ENCODE measurements around the gene MYL5.
A peak's percentile ranks its signal among the peaks of the same experiment; 100 is the strongest.

MYL5 gene

DNA sequence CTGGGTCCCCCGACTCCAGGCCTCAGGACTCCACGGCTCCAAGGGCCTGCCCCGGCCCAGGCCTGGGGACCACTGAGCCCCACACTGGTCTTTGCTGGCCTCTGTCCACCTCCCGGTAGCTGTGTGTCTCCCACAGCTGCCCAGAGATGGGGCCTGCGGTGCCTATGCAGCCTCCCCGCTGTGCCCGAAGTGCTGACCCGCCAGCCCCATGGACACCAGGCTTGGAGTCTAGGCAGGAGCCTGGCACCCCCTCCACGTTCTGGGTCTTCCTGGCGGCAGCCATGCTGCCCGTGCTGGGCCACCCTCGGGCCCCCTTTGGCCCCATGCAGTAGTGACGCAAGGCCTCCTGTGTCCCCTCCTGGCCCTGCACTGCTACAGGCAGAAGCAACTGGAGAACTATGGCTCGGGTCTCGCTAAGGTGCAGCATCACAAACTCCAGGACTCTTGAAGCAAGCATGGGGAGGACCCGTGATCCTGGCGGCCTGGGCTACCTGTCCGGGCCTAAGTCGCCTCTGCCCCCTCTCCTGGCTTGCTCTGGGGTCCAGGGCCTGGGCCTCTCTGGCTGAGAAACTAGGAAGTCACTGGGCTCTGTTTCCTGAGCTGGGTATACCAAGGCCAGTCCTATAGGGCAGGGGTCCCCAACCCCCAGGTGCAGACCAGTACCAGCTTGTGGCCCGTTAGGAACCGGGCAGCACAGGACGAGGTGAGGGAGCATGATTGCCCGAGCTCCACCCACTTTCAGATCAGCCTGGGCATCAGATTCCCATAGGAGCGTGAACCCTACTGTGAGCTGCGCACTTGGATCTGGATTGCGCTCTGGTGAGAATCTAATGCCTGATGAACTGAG, 917 bp downstream of the MYL5 start:
- no peak for DNase-seq

GRCh38 chr4:675980-676870, 1.9 kb downstream of the MYL5 start:
- no peak for DNase-seq

GRCh38 chr4:676871-677235, 2.5 kb downstream of the MYL5 start:
- no peak for DNase-seq

DNA sequence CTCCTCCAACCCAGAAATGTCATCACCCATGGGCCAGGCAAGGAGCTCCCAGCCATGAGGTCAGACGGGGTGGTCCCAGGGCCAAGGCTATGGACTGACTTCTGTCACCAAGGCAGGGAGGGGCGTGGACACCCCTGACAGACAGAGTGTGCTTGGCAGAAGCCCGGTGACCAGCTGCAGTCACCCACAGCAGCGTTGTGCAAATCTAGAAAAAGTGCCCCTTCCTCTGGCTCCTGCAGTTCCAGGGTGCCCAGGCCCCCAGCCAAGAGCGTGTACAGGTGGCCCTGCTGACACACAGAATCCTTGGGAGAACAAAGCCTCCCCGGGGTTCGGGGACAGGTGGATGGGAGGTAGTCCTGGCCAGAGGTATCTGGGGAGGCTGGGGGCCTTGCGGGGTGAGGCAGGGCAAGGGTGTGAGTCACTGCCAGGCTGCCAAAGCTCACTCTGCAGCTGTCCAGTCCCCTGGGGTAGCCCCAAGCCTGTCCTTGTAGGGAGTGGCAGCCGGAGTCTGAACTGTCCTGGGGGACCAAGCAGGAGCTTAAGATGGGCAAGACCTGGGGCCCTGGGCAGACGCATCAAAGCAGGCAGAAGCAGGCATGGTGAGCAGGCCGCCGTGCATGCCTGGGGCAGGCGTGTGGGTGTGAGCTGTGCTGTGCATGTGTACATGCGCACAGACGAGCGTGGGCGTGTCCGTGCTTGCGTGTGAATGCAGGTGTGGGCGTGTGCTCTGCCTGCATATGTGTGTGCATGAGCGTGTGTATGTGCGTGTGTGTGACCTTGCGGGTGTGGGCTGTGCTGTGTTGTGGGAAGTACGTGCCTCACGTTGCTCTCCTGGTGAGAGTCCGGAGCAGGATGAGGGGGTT, 3.3 kb downstream of the MYL5 start:
- no peak for DNase-seq

DNA sequence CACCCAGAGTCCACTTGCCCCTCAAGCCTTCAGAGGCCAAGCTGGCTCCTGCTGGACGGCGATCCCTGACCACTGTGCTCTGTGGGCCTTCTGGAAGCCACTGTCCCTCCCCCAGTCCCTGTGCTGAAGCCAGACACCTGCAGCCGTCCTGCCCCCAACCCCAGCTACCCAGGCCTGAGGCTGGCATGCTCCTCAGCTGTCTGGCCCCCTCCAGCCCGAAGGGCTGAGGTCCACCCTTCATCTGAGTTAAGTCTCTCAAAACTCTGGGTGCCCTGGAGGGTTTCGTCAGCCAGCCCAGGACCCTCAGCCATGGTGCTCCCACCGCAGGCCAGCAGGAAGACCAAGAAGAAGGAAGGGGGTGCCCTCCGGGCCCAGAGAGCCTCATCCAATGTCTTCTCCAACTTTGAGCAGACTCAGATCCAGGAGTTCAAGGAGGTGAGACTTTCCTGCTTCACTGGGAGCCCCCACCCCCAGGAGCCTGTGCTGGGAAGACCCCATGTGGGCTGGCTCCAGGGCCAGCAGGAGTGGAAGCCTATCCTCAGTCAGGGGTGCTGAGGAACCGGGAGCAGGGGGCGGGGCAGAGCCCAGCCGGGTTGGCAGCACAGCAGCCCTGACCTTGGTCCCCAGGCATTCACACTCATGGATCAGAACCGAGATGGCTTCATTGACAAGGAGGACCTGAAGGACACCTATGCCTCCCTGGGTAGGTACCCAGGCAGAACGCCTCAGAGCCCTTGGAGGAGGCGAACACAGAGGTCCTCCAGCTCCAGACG, 4.2 kb downstream of the MYL5 start:
- DNase-seq: no peak

- DNase-seq: no peak
Observed at GRCh38 chr4:679104-679481, 4.8 kb downstream of the MYL5 start.

DNA sequence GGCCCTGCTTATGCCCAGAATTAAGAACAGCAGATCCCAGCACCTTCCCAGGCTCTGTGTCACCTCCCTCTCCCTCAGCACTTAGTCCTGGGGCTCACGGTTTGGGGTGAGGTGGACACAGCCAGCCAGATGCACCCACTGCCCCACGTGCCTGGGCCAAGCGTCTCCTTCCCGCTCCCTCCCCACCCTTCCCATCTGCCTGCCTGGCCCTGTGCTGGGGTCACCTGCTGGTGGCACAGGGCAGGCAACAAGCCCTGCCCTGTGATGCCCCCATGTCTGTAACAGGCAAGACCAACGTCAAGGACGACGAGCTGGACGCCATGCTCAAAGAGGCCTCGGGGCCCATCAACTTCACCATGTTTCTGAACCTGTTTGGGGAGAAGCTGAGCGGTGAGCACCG, 5.3 kb downstream of the MYL5 start:
- DNase-seq: no peak

DNA sequence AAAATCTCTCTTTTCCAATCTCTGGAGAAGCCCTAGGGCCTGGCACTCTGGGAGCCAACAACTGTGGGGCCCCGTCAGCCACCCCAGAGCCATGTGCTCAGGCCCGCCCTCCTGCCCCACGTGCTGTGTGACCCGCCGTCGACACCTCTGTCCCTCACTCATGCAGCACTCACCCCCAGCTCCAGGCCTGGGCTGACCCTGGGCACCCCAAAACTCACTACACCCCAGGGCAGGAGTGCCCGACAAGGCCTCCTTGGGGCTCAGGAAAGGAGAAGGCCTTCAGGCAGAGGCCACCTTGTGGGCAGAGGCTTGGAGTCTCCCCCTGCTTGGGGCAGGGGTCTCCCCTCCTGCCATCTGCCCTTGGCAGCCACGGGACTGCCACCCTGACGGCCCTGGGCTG, 5.7 kb downstream of the MYL5 start:
- DNase-seq: no peak

- no peak for DNase-seq
Observed at GRCh38 chr4:680551-680927, 6.2 kb downstream of the MYL5 start.

DNA sequence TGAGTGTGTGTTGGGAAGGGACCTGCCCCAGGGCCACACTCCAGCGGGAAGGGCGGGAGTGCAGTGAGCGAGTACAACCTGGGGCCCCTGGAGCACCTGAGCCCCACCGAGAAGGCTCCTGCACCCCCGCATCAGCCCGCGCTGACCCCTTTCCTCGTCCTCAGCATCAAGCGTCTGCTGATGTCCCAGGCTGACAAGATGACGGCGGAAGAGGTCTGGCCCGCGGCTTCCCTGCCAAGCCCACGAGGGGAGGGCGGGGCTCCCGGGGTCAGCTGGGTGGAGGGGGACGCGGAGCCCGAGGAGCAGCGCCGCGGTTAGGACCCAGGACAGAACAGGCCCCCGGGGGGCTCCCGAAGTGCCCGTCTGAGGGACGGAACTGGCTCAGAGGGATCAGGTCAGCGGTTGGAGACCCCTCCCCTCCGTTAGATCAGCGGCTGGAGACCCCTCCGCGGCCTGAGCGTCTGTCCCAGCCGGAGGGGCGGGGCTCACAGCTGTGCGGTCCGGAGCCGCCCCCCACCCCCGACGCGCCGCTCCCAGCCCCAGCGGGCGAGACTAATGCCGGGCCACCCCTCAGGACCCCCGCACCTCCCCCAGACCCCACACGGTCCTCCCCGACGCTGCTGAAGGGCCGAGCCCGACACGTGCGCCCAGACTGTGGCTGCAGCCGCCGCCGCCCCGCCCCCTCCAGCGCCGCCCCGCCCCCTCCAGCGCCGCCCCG, 6.7 kb downstream of the MYL5 start:
- no peak for DNase-seq

DNA sequence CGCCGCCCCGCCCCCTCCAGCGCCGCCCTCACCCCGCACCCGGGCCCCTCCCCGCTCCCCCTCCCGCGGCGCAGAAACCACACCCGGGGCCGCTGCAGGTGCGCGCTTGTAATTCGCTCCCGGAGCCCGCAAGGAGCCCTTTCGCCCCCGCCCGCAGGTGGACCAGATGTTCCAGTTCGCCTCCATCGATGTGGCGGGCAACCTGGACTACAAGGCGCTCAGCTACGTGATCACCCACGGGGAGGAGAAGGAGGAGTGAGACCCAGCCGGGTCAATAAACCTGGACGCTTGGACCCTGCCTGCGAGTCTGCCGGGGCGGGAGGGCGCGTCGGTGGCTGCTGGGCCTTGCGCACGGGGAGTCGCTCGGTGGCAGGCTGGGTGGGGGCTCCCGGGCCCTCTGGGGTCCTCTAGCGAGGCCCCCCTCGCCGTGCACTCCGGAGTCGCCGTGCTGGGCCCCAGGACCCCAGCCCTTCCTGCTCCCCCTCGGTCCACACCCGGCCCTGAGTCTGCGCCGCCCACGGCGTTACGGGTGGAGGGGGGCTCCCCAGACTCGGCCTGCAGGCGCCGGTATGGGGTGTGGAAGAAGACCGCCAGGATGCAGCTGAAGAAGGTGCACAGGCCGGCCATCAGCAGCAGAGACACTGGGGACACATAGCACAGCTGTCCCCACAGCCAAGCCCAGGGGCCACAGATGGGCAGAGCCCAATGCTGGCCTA, 7.6 kb downstream of the MYL5 start:
- peak; percentile 44 for DNase-seq

GRCh38 chr4:682490-683172, 8.3 kb downstream of the MYL5 start:
- DNase-seq: no peak

GRCh38 chr4:683247-683897, 9.0 kb downstream of the MYL5 start:
- no peak for DNase-seq

GRCh38 chr4:683982-684622, 9.8 kb downstream of the MYL5 start:
- DNase-seq: no peak

DNA sequence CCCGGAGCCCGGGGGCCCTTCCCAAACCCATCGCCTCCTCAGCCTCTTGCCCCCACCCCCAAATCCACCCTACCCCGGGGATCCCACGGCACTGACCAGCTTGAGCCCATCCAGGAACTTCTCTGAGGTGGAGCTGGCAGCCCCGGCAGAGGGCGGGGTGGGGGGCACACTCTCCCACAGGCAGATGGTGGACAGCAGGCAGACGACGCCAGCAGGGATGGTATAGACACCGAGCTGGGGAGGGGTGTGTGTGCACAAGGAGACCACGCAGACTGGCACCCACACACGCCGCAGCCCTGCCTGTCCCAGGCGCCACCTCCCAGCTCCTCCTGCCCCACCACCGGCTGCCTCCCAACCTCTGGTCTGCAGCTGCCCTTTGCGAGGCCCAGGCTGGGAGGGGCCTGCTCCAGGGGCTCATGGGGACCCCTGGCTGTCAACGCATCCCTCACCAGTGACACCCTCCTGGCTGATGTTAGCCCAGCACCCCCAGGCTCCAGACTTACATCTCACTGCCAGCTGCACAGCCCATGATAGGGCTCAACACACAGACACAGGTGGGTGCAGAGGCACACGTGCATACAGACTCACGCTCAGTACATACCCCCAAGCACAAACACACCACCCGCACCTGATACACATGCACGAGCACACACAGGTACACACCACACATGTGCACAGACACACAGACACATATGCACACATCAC, 10.4 kb downstream of the MYL5 start:
- DNase-seq: no peak

- DNase-seq: no peak
Observed at GRCh38 chr4:685679-686412, 11.5 kb downstream of the MYL5 start.

- no peak for DNase-seq
Observed at GRCh38 chr4:686413-687040, 12.2 kb downstream of the MYL5 start.
